H9 (cell line): ENCODE measurements around the gene THOC2. TPM values are rescaled to one million over a fixed set of nuclear protein-coding genes. Genes with fewer than 3 reads are reported as not detected.

ENCODE experiments used
- DNase-seq: peaks from one replicate; pipeline ENCODE4 v3.0.0-alpha.2; 2017
- H2AFZ ChIP-seq: one replicate; pipeline ENCODE4 v1.6.1; 2013; ENCODE audit warnings: mild to moderate bottlenecking, low read length, control low read depth, moderate library complexity
- H2AK5ac ChIP-seq: 2 replicates; pipeline ENCODE4 v1.6.1; 2013; ENCODE audit warnings: low read length, control low read depth, mixed read lengths; ENCODE audit not compliant: insufficient read length
- H2BK120ac ChIP-seq: one replicate; pipeline ENCODE4 v1.6.1; 2013; ENCODE audit warnings: low read depth, mild to moderate bottlenecking, low read length, control low read depth, inconsistent platforms; ENCODE audit not compliant: poor library complexity, severe bottlenecking
- H2BK12ac ChIP-seq: 2 replicates; pipeline ENCODE4 v1.6.1; 2013; ENCODE audit warnings: low read length, control low read depth, mixed read lengths, low read depth; ENCODE audit not compliant: insufficient read length
- H2BK15ac ChIP-seq: 2 replicates; pipeline ENCODE4 v1.6.1; 2013; ENCODE audit warnings: low read depth, low read length, control low read depth
- H2BK20ac ChIP-seq: one replicate; pipeline ENCODE4 v1.6.1; 2013; ENCODE audit warnings: low read depth, mild to moderate bottlenecking, low read length, control low read depth, inconsistent platforms; ENCODE audit not compliant: poor library complexity, severe bottlenecking
- H2BK5ac ChIP-seq: 2 replicates; pipeline ENCODE4 v1.6.1; 2013; ENCODE audit warnings: low read length, control low read depth, mixed read lengths; ENCODE audit not compliant: insufficient read length
- H3K14ac ChIP-seq: 2 replicates; pipeline ENCODE4 v1.6.1; 2013; ENCODE audit warnings: low read length, control low read depth; ENCODE audit not compliant: insufficient read depth
- H3K18ac ChIP-seq: 2 replicates; pipeline ENCODE4 v1.6.1; 2013; ENCODE audit warnings: low read depth, mild to moderate bottlenecking, mixed read lengths, low read length, control low read depth; ENCODE audit not compliant: insufficient read length
- H3K23ac ChIP-seq: 2 replicates; pipeline ENCODE4 v1.6.1; 2013; ENCODE audit warnings: low read length, control low read depth, mixed read lengths, low read depth; ENCODE audit not compliant: insufficient read length
- H3K23me2 ChIP-seq: 2 replicates; pipeline ENCODE4 v1.6.1; 2013; ENCODE audit warnings: low read depth, mild to moderate bottlenecking, mixed read lengths, low read length, control low read depth; ENCODE audit not compliant: insufficient read length, poor library complexity, severe bottlenecking
- H3K27ac ChIP-seq: 2 replicates; pipeline ENCODE4 v1.5.1; 2013; ENCODE audit warnings: low read length, control low read depth, mixed read lengths, low read depth; ENCODE audit not compliant: insufficient read length
- H3K27me3 ChIP-seq: 2 replicates; pipeline ENCODE4 v1.6.1; 2013; ENCODE audit warnings: low read length, control low read depth, inconsistent platforms; ENCODE audit not compliant: insufficient read depth
- H3K4ac ChIP-seq: 2 replicates; pipeline ENCODE4 v1.6.1; 2013; ENCODE audit warnings: low read depth, mild to moderate bottlenecking, control low read depth, inconsistent platforms, low read length, moderate library complexity
- H3K4me1 ChIP-seq: 2 replicates; pipeline ENCODE4 v1.6.1; 2013; ENCODE audit warnings: low read length, control low read depth, inconsistent platforms; ENCODE audit not compliant: insufficient read depth
- H3K4me2 ChIP-seq: 2 replicates; pipeline ENCODE4 v1.6.1; 2013; ENCODE audit warnings: low read length, control low read depth, mixed read lengths; ENCODE audit not compliant: insufficient read length, insufficient read depth
- H3K56ac ChIP-seq: 2 replicates; pipeline ENCODE4 v1.6.1; 2013; ENCODE audit warnings: low read depth, mild to moderate bottlenecking, mixed read lengths, low read length, control low read depth; ENCODE audit not compliant: insufficient read length
- H3K79me1 ChIP-seq: 2 replicates; pipeline ENCODE4 v1.6.1; 2013; ENCODE audit warnings: low read depth, mild to moderate bottlenecking, moderate library complexity, low read length, control low read depth, inconsistent platforms; ENCODE audit not compliant: insufficient read depth, poor library complexity, severe bottlenecking
- H3K79me2 ChIP-seq: 2 replicates; pipeline ENCODE4 v1.6.1; 2013; ENCODE audit warnings: low read length, control low read depth, inconsistent platforms; ENCODE audit not compliant: insufficient read depth
- H3K9ac ChIP-seq: 2 replicates; pipeline ENCODE4 v1.6.1; 2013; ENCODE audit warnings: low read length, control low read depth, mixed read lengths; ENCODE audit not compliant: insufficient read length; ENCODE audit errors: extremely low read depth
- H3K9me3 ChIP-seq: one replicate; pipeline ENCODE4 v1.6.1; 2013; ENCODE audit warnings: low read depth, low read length, inconsistent platforms; ENCODE audit not compliant: control insufficient read depth
- H3T11ph ChIP-seq: one replicate; pipeline ENCODE4 v1.6.1; 2013; ENCODE audit warnings: mild to moderate bottlenecking, low read length, control low read depth, inconsistent platforms
- H4K20me1 ChIP-seq: one replicate; pipeline ENCODE4 v1.6.1; 2013; ENCODE audit not compliant: control insufficient read depth, insufficient read length, insufficient read depth
- H4K5ac ChIP-seq: 2 replicates; pipeline ENCODE4 v1.6.1; 2013; ENCODE audit warnings: low read depth, mild to moderate bottlenecking, mixed read lengths, low read length, control low read depth; ENCODE audit not compliant: insufficient read length
- H4K8ac ChIP-seq: replicated peaks from 2 replicates; pipeline ENCODE4 v1.6.1; 2013; ENCODE audit warnings: low read length, control low read depth, mixed read lengths, low read depth; ENCODE audit not compliant: insufficient read length
- H4K91ac ChIP-seq: 2 replicates; pipeline ENCODE4 v1.6.1; 2013; ENCODE audit warnings: low read depth, mild to moderate bottlenecking, moderate library complexity, mixed read lengths, low read length, control low read depth; ENCODE audit not compliant: insufficient read length
- H3K27ac Mint-ChIP-seq, 3 experiments: 2 replicates in 2 of 3; 3 replicates in 1 of 3; pipeline ENCODE4 v1.8.0; 2020 to 2021; ENCODE audit warnings: mixed read lengths in 3 of 3, mild to moderate bottlenecking in 1 of 3, moderate library complexity in 1 of 3
- H3K27me3 Mint-ChIP-seq: 2 replicates; pipeline ENCODE4 v1.8.0; 2021; ENCODE audit warnings: low read depth, mild to moderate bottlenecking, moderate library complexity, mixed read lengths
- H3K36me3 Mint-ChIP-seq, 3 experiments: 2 replicates in 2 of 3; 3 replicates in 1 of 3; pipeline ENCODE4 v1.8.0; 2020 to 2021; ENCODE audit warnings: low read depth in 3 of 3, mixed read lengths in 3 of 3; ENCODE audit not compliant: insufficient read depth in 1 of 3
- H3K4me1 Mint-ChIP-seq, 2 experiments: 2 replicates each; pipeline ENCODE4 v1.8.0; 2020; ENCODE audit warnings: mixed read lengths in 2 of 2
- H3K4me3 Mint-ChIP-seq, 2 experiments: 2 replicates in 1 of 2; 3 replicates in 1 of 2; pipeline ENCODE4 v1.8.0; 2020 to 2021; ENCODE audit warnings: mild to moderate bottlenecking in 2 of 2, mixed read lengths in 2 of 2, moderate library complexity in 1 of 2
- H3K9me3 Mint-ChIP-seq, 2 experiments: 2 replicates in 1 of 2; 3 replicates in 1 of 2; pipeline ENCODE4 v1.8.0; 2020; ENCODE audit warnings: mild to moderate bottlenecking in 2 of 2, mixed read lengths in 2 of 2, moderate library complexity in 1 of 2
- CTCF ChIP-seq: fragments of 200-600 bp; sonication (generic); conservative IDR thresholded peaks from 3 replicates; pipeline ENCODE4 v1.8.0; 2021; ENCODE audit warnings: antibody characterized with exemption, mild to moderate bottlenecking
- WGBS: extraction: QIAGEN DNeasy Blood & Tissue Kit; methylation state at CpG from one replicate; pipeline ENCODE4 v1.1.7; 2013; ENCODE audit warnings: missing lambda C conversion rate, low lambda C conversion rate, mixed read lengths; ENCODE audit not compliant: insufficient read length; ENCODE audit errors: extremely low coverage; 5-methylcytosine and 5-hydroxymethylcytosine counted together
- total RNA-seq: library from RNA; stranded (reverse); gene quantifications from 2 replicates; pipeline ENCODE4 v1.2.1, GENCODE V29; 2021

The THOC2 gene
- total RNA-seq, 1 experiment from 2014 or later = 72.1 TPM

GRCh38 chrX:123647244-123647643 is 85.6 kb downstream of the THOC2 start:
- H3K18ac ChIP-seq = no peak overlapping the region
- no peak overlapping the region for H3K4me3 Mint-ChIP-seq
- peaks cover 3% of the 10 kb centered on the region for H3K79me1 ChIP-seq
- H3K56ac ChIP-seq = no peak overlapping the region
- no peaks in the 10 kb centered on the region for H3K27me3 Mint-ChIP-seq
- WGBS = no CpG with 5 or more reads among the region's 4 CpGs
- H3K79me2 ChIP-seq = no peaks in the 10 kb centered on the region
- H2BK5ac ChIP-seq = no peak overlapping the region
- peaks cover 27 to 29% of the 10 kb centered on the region in 2 experiments for H3K4me1 Mint-ChIP-seq
- no peak overlapping the region for H2BK15ac ChIP-seq
- H3K14ac ChIP-seq = no peak overlapping the region
- TF ChIP-seq CTCF = no peak
- peaks cover 1 to 23% (median 4%) of the 10 kb centered on the region in 3 experiments; a peak in 3 of 7 replicates for H3K36me3 Mint-ChIP-seq
- DNase-seq = no peak
- H4K20me1 ChIP-seq = no peaks in the 10 kb centered on the region
- no peak overlapping the region for H2AK5ac ChIP-seq
- H4K5ac ChIP-seq = no peak overlapping the region
- no peak overlapping the region for H4K8ac ChIP-seq
- no peaks in the 10 kb centered on the region for H3K27me3 ChIP-seq
- no peak overlapping the region; a peak in 1 of 7 replicates for H3K27ac Mint-ChIP-seq
- peaks cover 9 to 69% of the 10 kb centered on the region in 2 experiments for H3K9me3 Mint-ChIP-seq
- no peaks in the 10 kb centered on the region for H3K23me2 ChIP-seq
- H2BK12ac ChIP-seq = no peak overlapping the region
- H2BK120ac ChIP-seq = no peak overlapping the region
- no peak overlapping the region for H2AFZ ChIP-seq
- H3K23ac ChIP-seq = no peak overlapping the region
- H4K91ac ChIP-seq = no peak overlapping the region
- H3K27ac ChIP-seq = no peak overlapping the region
- H3K9me3 ChIP-seq = no peaks in the 10 kb centered on the region
- no peak overlapping the region for H3K4me2 ChIP-seq
- no peak overlapping the region for H3T11ph ChIP-seq
- no peaks in the 10 kb centered on the region for H3K4me1 ChIP-seq
- no peak overlapping the region for H3K4ac ChIP-seq
- H2BK20ac ChIP-seq = no peak overlapping the region
- H3K9ac ChIP-seq = no peak overlapping the region
